WERI-Rb-1 (cell line): Measurements from ENCODE around the gene SLC39A8.
A peak's percentile ranks its signal among the peaks of the same experiment; 100 is the strongest.
"Not testable (repeated sequence)": the region's sequence is repeated elsewhere in the genome, so short reads cannot be mapped to it uniquely, and the experiment has no call there.

ENCODE experiments used
- DNase-seq: peaks from one replicate; pipeline ENCODE4 v3.0.0-alpha.2; 2020
- H3K27ac ChIP-seq: fragments of 250-450 bp; sonication (Bioruptor Pico); 2 replicates; pipeline ENCODE4 v1.5.1; 2020; ENCODE audit warnings: mild to moderate bottlenecking, moderate library complexity
- H3K27me3 ChIP-seq: fragments of 250-450 bp; sonication (Bioruptor Pico); 2 replicates; pipeline ENCODE4 v1.5.1; 2021; ENCODE audit warnings: mild to moderate bottlenecking, low read depth, moderate library complexity; ENCODE audit not compliant: insufficient read depth, severe bottlenecking
- H3K36me3 ChIP-seq: fragments of 250-450 bp; sonication (Bioruptor Pico); 2 replicates; pipeline ENCODE4 v1.5.1; 2020; ENCODE audit warnings: mild to moderate bottlenecking, moderate library complexity
- H3K4me3 ChIP-seq: 2 replicates; pipeline ENCODE4 v1.5.1; 2011; ENCODE audit warnings: low read depth, mild to moderate bottlenecking, control low read depth, low read length
- H3K9me3 ChIP-seq: fragments of 250-450 bp; sonication (Bioruptor Pico); 2 replicates; pipeline ENCODE4 v1.5.1; 2021; ENCODE audit warnings: mild to moderate bottlenecking, moderate library complexity; ENCODE audit not compliant: severe bottlenecking
- TF ChIP-seq, protein P1 (sequence below): IDR thresholded peaks from 2 replicates; pipeline ENCODE4 v1.5.1; 2011; ENCODE audit warnings: low read depth, mild to moderate bottlenecking, control low read depth, inconsistent platforms, low read length

Gene SLC39A8

DNA sequence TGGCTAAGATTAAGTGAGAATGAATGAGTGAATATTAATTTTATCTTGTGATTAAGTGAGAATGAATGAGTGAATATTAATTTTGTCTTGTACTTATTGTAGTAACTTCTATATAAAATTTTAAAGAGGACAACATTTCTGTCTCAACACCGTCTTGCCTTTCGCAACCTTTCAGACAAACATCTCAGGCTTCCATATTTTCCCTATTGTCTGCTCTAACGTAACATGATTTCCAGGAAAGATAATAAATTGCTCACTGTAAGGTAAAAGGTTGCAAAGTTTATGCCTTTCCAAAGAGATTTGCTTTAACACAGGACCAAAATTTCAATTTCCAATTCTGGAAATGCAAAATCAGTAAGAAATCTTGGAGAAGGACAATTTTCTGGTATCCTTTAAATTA lies 41.7 kb upstream of the SLC39A8 start:
- Histone ChIP-seq H3K9me3 (no peaks in the 10 kb centered on the region), H3K27me3 (no peaks in the 10 kb centered on the region), H3K4me3 (no peak overlapping the region), H3K36me3 (no peaks in the 10 kb centered on the region), H3K27ac (no peak overlapping the region)
- TF ChIP-seq, protein P1, sequence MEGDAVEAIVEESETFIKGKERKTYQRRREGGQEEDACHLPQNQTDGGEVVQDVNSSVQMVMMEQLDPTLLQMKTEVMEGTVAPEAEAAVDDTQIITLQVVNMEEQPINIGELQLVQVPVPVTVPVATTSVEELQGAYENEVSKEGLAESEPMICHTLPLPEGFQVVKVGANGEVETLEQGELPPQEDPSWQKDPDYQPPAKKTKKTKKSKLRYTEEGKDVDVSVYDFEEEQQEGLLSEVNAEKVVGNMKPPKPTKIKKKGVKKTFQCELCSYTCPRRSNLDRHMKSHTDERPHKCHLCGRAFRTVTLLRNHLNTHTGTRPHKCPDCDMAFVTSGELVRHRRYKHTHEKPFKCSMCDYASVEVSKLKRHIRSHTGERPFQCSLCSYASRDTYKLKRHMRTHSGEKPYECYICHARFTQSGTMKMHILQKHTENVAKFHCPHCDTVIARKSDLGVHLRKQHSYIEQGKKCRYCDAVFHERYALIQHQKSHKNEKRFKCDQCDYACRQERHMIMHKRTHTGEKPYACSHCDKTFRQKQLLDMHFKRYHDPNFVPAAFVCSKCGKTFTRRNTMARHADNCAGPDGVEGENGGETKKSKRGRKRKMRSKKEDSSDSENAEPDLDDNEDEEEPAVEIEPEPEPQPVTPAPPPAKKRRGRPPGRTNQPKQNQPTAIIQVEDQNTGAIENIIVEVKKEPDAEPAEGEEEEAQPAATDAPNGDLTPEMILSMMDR: no peak
- no peak for DNase-seq

DNA sequence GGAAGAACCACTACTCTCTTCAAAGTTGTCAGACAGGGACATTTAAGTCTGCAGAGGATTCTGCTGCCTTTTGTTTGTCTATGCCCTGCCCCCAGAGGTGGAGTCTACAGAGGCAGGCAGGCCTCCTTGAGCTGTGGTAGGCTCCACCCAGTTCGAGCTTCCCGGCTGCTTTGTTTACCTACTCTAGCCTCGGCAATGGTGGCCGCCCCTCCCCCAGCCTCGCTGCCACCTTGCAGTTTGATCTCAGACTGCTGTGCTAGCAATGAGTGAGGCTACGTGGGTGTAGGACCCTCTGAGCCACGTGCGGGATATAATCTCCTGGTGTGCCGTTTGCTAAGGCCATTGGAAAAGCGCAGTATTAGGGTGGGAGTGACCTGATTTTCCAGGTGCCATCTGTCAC lies 35.0 kb upstream of the SLC39A8 start:
- not testable (repeated sequence) for H3K36me3 ChIP-seq, H3K4me3 ChIP-seq, H3K27me3 ChIP-seq, H3K27ac ChIP-seq, DNase-seq
- H3K9me3 ChIP-seq: peaks cover 15% of the 10 kb centered on the region

DNA sequence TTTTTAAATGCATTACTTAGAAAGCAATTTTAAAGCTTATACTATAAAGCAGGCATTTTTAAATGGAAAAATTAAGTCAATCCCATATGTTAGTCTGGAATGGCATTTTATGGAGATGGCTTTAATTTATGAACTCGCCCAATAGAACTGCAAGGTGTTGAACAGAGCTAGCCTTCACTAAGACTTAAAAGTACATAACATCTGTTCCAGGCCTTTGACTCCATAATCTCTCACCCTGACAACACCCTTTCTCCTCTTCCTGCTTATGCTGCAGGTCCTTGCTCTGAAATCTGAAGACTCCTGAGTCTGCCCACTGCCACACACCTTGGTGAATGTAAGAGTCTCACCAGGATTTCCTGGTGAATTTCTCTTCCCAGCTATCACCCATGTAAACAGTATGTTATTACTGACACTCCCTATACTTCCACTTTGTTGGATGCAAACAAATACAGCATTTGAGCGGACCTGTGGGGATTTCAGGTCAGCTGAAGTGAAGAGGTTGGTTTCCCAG lies 17.7 kb upstream of the SLC39A8 start:
- Histone ChIP-seq H3K4me3 (no peak overlapping the region), H3K27ac (peak overlapping the region; percentile 33; the same call in 1 of the 2 replicates), H3K36me3 (no peaks in the 10 kb centered on the region), H3K27me3 (no peaks in the 10 kb centered on the region), H3K9me3 (no peaks in the 10 kb centered on the region)
- TF ChIP-seq, protein P1: no peak
- DNase-seq: peak; percentile 25

DNA sequence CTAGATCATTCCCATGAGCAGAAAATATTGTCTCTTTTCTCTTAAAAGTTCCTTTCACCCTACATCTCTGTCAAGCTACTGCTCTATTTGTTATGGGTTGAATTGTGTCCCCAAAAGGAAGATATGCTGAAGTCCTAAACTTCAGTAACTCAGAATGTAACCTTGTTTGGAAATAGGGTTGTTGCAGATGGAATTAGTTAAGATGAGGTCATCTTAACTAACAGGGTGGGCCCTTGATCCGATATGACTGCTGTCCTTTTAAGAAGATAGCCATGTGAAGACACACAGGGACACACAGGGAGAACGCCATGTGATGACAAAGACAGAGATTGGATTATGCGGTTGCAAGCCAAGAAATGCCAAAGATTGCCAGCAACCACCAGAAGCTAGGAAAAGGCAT lies 12.8 kb upstream of the SLC39A8 start:
- no peak for DNase-seq
- no peak overlapping the region for H3K27ac ChIP-seq
- no peaks in the 10 kb centered on the region for H3K9me3 ChIP-seq
- TF ChIP-seq, protein P1: no peak
- H3K36me3 ChIP-seq: no peaks in the 10 kb centered on the region
- no peak overlapping the region for H3K4me3 ChIP-seq
- H3K27me3 ChIP-seq: no peaks in the 10 kb centered on the region

DNA sequence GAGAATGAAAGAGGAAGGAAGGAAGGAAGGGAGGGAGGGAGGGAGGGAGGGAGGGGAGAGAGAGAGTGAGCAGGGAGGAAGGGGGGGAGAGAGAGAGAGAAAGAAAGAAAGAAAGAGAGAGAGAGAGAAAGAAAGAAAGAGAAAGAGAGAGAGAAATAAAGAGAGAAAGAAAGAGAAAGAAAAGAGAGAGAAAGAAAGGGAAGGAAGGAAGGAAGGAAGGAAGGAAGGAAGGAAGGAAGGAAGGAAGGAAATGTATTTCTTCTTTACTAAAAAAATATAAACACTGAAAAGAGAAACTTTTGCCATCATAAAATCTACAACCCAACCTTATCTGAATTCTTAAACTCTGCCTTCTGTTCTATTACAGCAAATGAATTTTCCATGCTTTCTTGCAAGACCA lies 12.4 kb upstream of the SLC39A8 start:
- H3K4me3 ChIP-seq, H3K36me3 ChIP-seq, H3K27me3 ChIP-seq, DNase-seq, H3K9me3 ChIP-seq, H3K27ac ChIP-seq: not testable (repeated sequence)

DNA sequence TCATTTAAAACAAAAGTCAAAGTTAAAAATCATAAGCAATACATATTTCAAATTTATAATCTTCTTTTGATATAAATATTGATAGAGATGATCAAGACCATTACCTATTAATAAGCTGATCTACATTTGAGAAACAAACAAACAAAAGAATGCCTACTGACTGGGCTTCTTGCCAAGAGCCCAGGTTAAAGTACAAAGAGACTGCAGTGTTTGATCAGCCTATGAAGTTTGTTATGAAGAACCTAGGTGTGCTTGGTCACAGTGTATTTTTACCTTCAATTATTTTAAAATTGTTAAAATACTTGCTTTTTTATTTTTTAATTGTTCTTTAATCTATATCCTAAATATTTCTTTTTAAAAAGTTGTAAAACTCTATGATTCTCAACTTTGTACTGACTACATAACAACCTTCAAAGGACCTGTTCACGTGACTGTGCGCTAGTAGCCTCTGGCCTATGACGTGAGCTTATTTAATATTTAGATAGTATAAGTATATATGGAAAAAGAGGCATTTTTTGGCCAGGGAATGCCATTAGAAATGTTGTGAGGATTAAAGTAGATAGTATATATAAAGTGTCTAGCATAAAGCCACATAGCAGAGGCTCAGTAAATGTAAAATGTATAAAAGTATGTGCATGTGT lies 11.4 kb upstream of the SLC39A8 start:
- no peak for DNase-seq
- Histone ChIP-seq H3K9me3 (no peaks in the 10 kb centered on the region), H3K27me3 (no peaks in the 10 kb centered on the region), H3K4me3 (no peak overlapping the region), H3K27ac (no peak overlapping the region), H3K36me3 (no peaks in the 10 kb centered on the region)
- TF ChIP-seq, protein P1: no peak

DNA sequence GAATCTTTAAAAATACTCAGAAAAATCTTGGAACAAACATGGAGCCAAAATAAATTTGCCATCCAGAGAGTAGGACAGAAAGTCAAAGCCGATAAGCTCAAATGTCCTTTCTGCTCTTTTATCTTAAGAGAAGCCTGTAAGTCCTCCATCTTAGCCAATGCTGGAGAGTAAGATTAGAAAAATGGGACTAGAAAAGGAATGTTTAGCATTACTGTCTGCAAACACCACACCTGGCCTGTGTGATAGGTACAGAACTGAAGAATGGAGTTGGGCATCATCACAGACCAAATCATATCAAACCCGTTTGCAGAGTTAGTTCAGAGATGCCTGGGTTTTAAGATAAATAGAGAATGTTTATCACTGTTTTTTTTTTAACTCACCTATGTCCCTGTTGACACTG lies 10.5 kb upstream of the SLC39A8 start:
- no peak overlapping the region for H3K27ac ChIP-seq
- H3K9me3 ChIP-seq: no peaks in the 10 kb centered on the region
- no peak for DNase-seq
- H3K4me3 ChIP-seq: no peak overlapping the region
- TF ChIP-seq, protein P1: no peak
- no peaks in the 10 kb centered on the region for H3K27me3 ChIP-seq
- no peaks in the 10 kb centered on the region for H3K36me3 ChIP-seq
